ENCODE results near the gene UGGT1.
A peak's percentile ranks its signal among the peaks of the same experiment; 100 is the strongest.

Gene UGGT1

DNA sequence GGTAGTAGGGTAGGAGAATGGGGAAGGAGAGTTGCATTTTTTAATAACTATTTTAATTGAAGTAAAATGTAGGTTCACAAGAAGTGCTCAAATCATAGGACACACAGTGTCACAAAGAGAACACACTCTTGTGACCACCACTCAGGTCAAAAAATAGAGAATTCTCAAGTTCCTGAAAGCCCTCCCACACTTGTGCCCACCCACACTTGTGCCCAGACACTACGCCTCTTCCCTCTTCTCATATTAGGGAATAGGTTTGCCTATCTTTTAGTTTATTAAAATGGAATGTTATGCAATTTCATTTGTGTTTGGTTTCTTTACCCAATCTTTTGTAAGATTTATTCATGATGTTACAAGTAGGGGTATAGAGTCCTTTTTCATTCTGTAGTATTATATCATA is 67.2 kb downstream of the UGGT1 start:
- Histone ChIP-seq H3K9ac (ENCODE audit: low read length) (0 out of 2 replicates have a peak overlapping the region, but pooled peaks have one; percentile 18), H3F3A (ENCODE audit: insufficient read depth) (peaks cover 48% of the 10 kb centered on the region), H4K20me1 (ENCODE audit: low read depth, low read length) (no peaks in the 10 kb centered on the region), H3K36me3 (ENCODE audit: low read length) (peaks cover 65% of the 10 kb centered on the region), H3K4me3 (ENCODE audit: insufficient read depth, low read length, poor library complexity, severe bottlenecking) (no peak overlapping the region), H3K4me2 (ENCODE audit: low read depth, low read length, poor library complexity, severe bottlenecking) (peak overlapping the region; percentile 30), H3K27me3 (ENCODE audit: low read length) (no peaks in the 10 kb centered on the region), H3K27ac (ENCODE audit: low read depth, low read length) (peak overlapping the region; percentile 90), H2AFZ (ENCODE audit: low read depth, low read length, severe bottlenecking) (no peak overlapping the region), H3K9me3 (ENCODE audit: insufficient read depth, low read length) (no peaks in the 10 kb centered on the region), H3K79me2 (ENCODE audit: insufficient read depth, low read length) (peaks cover 18% of the 10 kb centered on the region), H3K9me2 (replicated peaks; ENCODE audit: insufficient read depth, low read length) (no peaks in the 10 kb centered on the region)
- TF ChIP-seq EZH2phosphoT487 (conservative IDR thresholded peaks at IDR 0.05; ENCODE audit: low read length): no peak
- no peak for TF ChIP-seq CTCF (IDR thresholded peaks at IDR 0.05; ENCODE audit: insufficient read depth, low read length, poor library complexity, severe bottlenecking)

DNA sequence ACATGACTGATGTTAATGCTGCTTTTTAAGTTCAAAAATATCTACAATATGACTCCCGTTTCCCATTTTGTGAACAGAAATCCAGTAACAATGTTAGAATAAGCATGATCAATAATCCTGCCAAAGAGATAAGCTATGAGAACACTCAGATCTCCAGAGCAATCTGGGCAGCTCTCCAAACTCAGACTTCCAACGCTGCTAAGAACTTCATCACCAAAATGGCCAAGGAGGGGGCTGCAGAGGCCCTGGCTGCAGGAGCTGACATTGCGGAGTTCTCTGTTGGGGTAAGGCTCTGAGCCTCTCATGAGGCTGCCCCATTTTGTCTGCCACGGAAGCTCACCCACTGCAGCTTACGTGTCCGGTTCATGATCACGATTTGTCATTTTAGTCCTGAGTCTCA is 68.4 kb downstream of the UGGT1 start:
- peaks cover 35% of the 10 kb centered on the region for H3F3A ChIP-seq (ENCODE audit: insufficient read depth)
- no peaks in the 10 kb centered on the region for H3K9me3 ChIP-seq (ENCODE audit: insufficient read depth, low read length)
- H3K4me3 ChIP-seq (ENCODE audit: insufficient read depth, low read length, poor library complexity, severe bottlenecking): no peak overlapping the region
- no peaks in the 10 kb centered on the region for H4K20me1 ChIP-seq (ENCODE audit: low read depth, low read length)
- no peak overlapping the region for H3K27ac ChIP-seq (ENCODE audit: low read depth, low read length)
- no peaks in the 10 kb centered on the region for H3K27me3 ChIP-seq (ENCODE audit: low read length)
- H2AFZ ChIP-seq (ENCODE audit: low read depth, low read length, severe bottlenecking): no peak overlapping the region
- peaks cover 65% of the 10 kb centered on the region for H3K36me3 ChIP-seq (ENCODE audit: low read length)
- H3K4me2 ChIP-seq (ENCODE audit: low read depth, low read length, poor library complexity, severe bottlenecking): no peak overlapping the region
- no peaks in the 10 kb centered on the region for H3K9me2 ChIP-seq (replicated peaks; ENCODE audit: insufficient read depth, low read length)
- H3K79me2 ChIP-seq (ENCODE audit: insufficient read depth, low read length): peaks cover 18% of the 10 kb centered on the region
- TF ChIP-seq CTCF (IDR thresholded peaks at IDR 0.05; ENCODE audit: insufficient read depth, low read length, poor library complexity, severe bottlenecking) (no peak), EZH2phosphoT487 (conservative IDR thresholded peaks at IDR 0.05; ENCODE audit: low read length) (no peak)
- H3K9ac ChIP-seq (ENCODE audit: low read length): no peak overlapping the region

DNA sequence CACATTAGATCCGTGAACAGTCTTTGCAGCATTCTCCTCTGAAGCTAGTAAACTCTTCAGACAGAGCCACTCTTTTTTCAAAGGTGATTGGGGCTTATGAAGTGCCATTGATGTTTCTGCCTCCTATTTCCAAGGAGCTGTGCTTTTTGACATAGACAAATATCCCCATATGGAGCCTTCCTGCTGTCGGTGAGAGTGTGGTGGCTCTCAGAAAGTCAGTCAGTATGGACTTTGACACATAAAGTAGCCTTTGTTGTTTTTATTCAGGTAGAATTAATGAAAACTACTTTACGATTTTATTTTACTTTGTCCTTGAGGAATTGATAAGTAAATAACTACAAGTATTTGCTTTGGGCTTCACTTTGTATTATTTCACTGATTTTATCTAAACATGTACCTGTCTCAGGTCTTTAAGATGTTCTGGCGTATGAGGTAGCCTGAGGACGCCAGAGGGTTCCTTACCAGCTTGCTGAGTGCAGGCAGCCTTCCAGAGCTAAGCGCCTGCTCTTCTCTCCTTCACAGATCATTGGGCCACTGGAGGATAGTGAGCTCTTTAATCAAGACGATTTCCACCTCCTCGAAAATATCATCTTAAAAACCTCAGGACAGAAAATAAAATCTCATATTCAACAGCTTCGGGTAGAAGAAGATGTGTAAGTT is 69.7 kb downstream of the UGGT1 start:
- peaks cover 65% of the 10 kb centered on the region for H3K36me3 ChIP-seq (ENCODE audit: low read length)
- H3K27ac ChIP-seq (ENCODE audit: low read depth, low read length): 0 out of 2 replicates have a peak overlapping the region, but pooled peaks have one; percentile 11

More for the DNA sequence above, 69.7 kb downstream of the UGGT1 start:
- no peak overlapping the region for H3K4me2 ChIP-seq (ENCODE audit: low read depth, low read length, poor library complexity, severe bottlenecking)
- no peaks in the 10 kb centered on the region for H3K9me3 ChIP-seq (ENCODE audit: insufficient read depth, low read length)
- TF ChIP-seq CTCF (IDR thresholded peaks at IDR 0.05; ENCODE audit: insufficient read depth, low read length, poor library complexity, severe bottlenecking) (no peak), EZH2phosphoT487 (conservative IDR thresholded peaks at IDR 0.05; ENCODE audit: low read length) (no peak)
- peaks cover 22% of the 10 kb centered on the region for H3F3A ChIP-seq (ENCODE audit: insufficient read depth)
- H3K4me3 ChIP-seq (ENCODE audit: insufficient read depth, low read length, poor library complexity, severe bottlenecking): no peak overlapping the region
- H3K9me2 ChIP-seq (replicated peaks; ENCODE audit: insufficient read depth, low read length): no peaks in the 10 kb centered on the region
- H3K27me3 ChIP-seq (ENCODE audit: low read length): no peaks in the 10 kb centered on the region
- peaks cover 18% of the 10 kb centered on the region for H3K79me2 ChIP-seq (ENCODE audit: insufficient read depth, low read length)
- no peak overlapping the region for H2AFZ ChIP-seq (ENCODE audit: low read depth, low read length, severe bottlenecking)
- no peaks in the 10 kb centered on the region for H4K20me1 ChIP-seq (ENCODE audit: low read depth, low read length)
- H3K9ac ChIP-seq (ENCODE audit: low read length): no peak overlapping the region

Measured in SU-DHL-6 (cell line).